Mucosa of descending colon (tissue), 3 donors: ENCODE measurements around the gene CALML6. TPM values are rescaled to one million over a fixed set of nuclear protein-coding genes. Genes with fewer than 3 reads are reported as not detected.

Source experiments
- ATAC-seq: fragments of 200-7000 bp; cut with Tn5 transposase; one replicate; pipeline ENCODE4 v1.9.1; 2020; ENCODE audit warnings: mild to moderate bottlenecking, moderate library complexity
- DNase-seq, 3 donors: peaks; one replicate each; pipeline ENCODE4 v3.0.0-alpha.2; 2020
- H3K36me3 ChIP-seq: fragments of 200-600 bp; one replicate; pipeline ENCODE4 v1.8.0; 2021; ENCODE audit warnings: low read depth, mild to moderate bottlenecking
- H3K4me1 ChIP-seq: fragments of 200-600 bp; one replicate; pipeline ENCODE4 v1.8.0; 2021; ENCODE audit warnings: low read depth, mild to moderate bottlenecking
- H3K4me3 ChIP-seq: fragments of 200-600 bp; one replicate; pipeline ENCODE4 v1.8.0; 2021; ENCODE audit warnings: mild to moderate bottlenecking
- H3K9me3 ChIP-seq: fragments of 200-600 bp; one replicate; pipeline ENCODE4 v1.8.0; 2021; ENCODE audit warnings: mild to moderate bottlenecking
- CTCF ChIP-seq: fragments of 200-600 bp; IDR thresholded peaks from one replicate; pipeline ENCODE4 v1.8.0; 2022; ENCODE audit warnings: antibody characterized with exemption, mild to moderate bottlenecking
- intact Hi-C, 2 donors: fragments of 100-400 bp; cut with DNase I in 1 of 2; cut with micrococcal nuclease in 1 of 2; formaldehyde crosslinking; loops; one replicate each; pipeline versions ENCODE4 v1.11.0 to v1.11.1; 2022; cut with DNase I, micrococcal nuclease
- total RNA-seq, 3 donors: library from RNA; stranded (reverse); fragmentation: NEBNext Ultra II Directional in 2 of 3; extraction: Animal tissue kit (Norgen Biotek cat#: 25700) in 2 of 3; gene quantifications; one replicate each; pipeline versions ENCODE4 v1.2.1 to v1.2.4, GENCODE V29; 2021 to 2023
- donor health status: DM: no; HTN: no; CAD: no; lungs with moderate emphysema.
- donor health status: DM: no; HTN: no; CAD: no.
- donor health status: DM: no; HTN: yes; CAD: no.

Gene CALML6
- total RNA-seq, 3 donors from 2014 or later, result 0.32 to 1.2 (median 0.43) TPM

- intact Hi-C loops, result no loop called here
- no peak for ATAC-seq
Measured at GRCh38 chr1:1937061-1937460, 22.0 kb downstream of the CALML6 start.

GRCh38 chr1:1937549-1938275 is 22.7 kb downstream of the CALML6 start:
- intact Hi-C loops, result no loop called here
- H3K9me3 ChIP-seq, result no peaks in the 10 kb centered on the region
- ATAC-seq (no peak), DNase-seq (peak in 1 of 3 donors; percentile 5)
- TF ChIP-seq CTCF, result no peak
- no peaks in the 10 kb centered on the region for H3K4me1 ChIP-seq
- H3K36me3 ChIP-seq, result no peaks in the 10 kb centered on the region
- no peak overlapping the region for H3K4me3 ChIP-seq

More at GRCh38 chr1:1937061-1937460, 22.0 kb downstream of the CALML6 start:
- TF ChIP-seq CTCF, result no peak
- H3K4me1 ChIP-seq, result no peaks in the 10 kb centered on the region
- H3K36me3 ChIP-seq, result no peaks in the 10 kb centered on the region
- no peak overlapping the region for H3K4me3 ChIP-seq
- peak in 1 of 3 donors; percentile 14 for DNase-seq
- no peaks in the 10 kb centered on the region for H3K9me3 ChIP-seq

- H3K9me3 ChIP-seq, result no peaks in the 10 kb centered on the region
- H3K4me3 ChIP-seq, result no peak overlapping the region
- DNase-seq (no peak), ATAC-seq (no peak)
- intact Hi-C loops, result no loop called here
- TF ChIP-seq CTCF, result no peak
- no peaks in the 10 kb centered on the region for H3K36me3 ChIP-seq
- H3K4me1 ChIP-seq, result no peaks in the 10 kb centered on the region
Measured at GRCh38 chr1:1938276-1938573, 23.2 kb downstream of the CALML6 start.

GRCh38 chr1:1938613-1939295 is 23.7 kb downstream of the CALML6 start:
- Histone ChIP-seq H3K9me3 (no peaks in the 10 kb centered on the region), H3K4me1 (peaks cover under 1% of the 10 kb centered on the region), H3K4me3 (no peak overlapping the region), H3K36me3 (no peaks in the 10 kb centered on the region)
- ATAC-seq (no peak), DNase-seq (peak in 1 of 3 donors; percentile 18)
- TF ChIP-seq CTCF, result no peak
- intact Hi-C loops, result no loop called here

GRCh38 chr1:1939296-1940122 is 24.4 kb downstream of the CALML6 start:
- Histone ChIP-seq H3K4me1 (peaks cover 7% of the 10 kb centered on the region), H3K36me3 (no peaks in the 10 kb centered on the region), H3K4me3 (no peak overlapping the region), H3K9me3 (no peaks in the 10 kb centered on the region)
- DNase-seq, result peak in 1 of 3 donors; percentile 36
- intact Hi-C loops, result loop anchor here (10.0 kb wide), 1 partner anchor 105 kb away; no protein-coding TSS in a partner anchor
- no peak for TF ChIP-seq CTCF
- ATAC-seq, result no peak
